ENCODE results near the gene ELK3. TPM values are rescaled to one million over a fixed set of nuclear protein-coding genes. Genes with fewer than 3 reads are reported as not detected.

Gene ELK3
- total and polyA plus RNA-seq, 2 of the 8 experiments (the other 6 are each of a cell fraction or from before 2014, with no cell fraction given), result 3.5 to 14.3 TPM

- Histone ChIP-seq H4K8ac (ENCODE audit: extremely low read depth, insufficient read depth, low read length) (no peak overlapping the region), H3K9ac (replicated peaks in 1 of 4; ENCODE audit: extremely low read depth in 1 of 4, low read depth in 3 of 4, low read length in 3 of 4) (no peak overlapping the region), H2AFZ (ENCODE audit: low read length) (no peak overlapping the region), H2BK5ac (ENCODE audit: low read depth, low read length) (no peak overlapping the region), H3K4me1 (replicated peaks in 1 of 4; ENCODE audit: control insufficient read depth in 3 of 4, insufficient read depth in 4 of 4, low read length in 3 of 4) (no peaks in the 10 kb centered on the region; a peak in 2 of 7 replicates), H3K27me3 (replicated peaks in 1 of 4; ENCODE audit: control insufficient read depth in 3 of 4, extremely low read depth in 1 of 4, insufficient read depth in 3 of 4, low read length in 3 of 4) (no peaks in the 10 kb centered on the region), H3K14ac (ENCODE audit: insufficient read length) (no peak overlapping the region), H3K4me2 (ENCODE audit: insufficient read depth in 1 of 2, low read depth in 2 of 2, low read length in 2 of 2) (no peak overlapping the region), H3K56ac (replicated peaks; ENCODE audit: insufficient read length, low read depth, low read length) (no peak overlapping the region), H3K18ac (ENCODE audit: extremely low read depth, low read length) (no peak overlapping the region; the same call in 1 of the 2 replicates), H4K91ac (replicated peaks; ENCODE audit: insufficient read length, low read length) (no peak overlapping the region), H3K4ac (replicated peaks; ENCODE audit: insufficient read length, low read depth, low read length) (no peak overlapping the region), H3K36me3 (ENCODE audit: control insufficient read depth in 2 of 4, insufficient read depth in 4 of 4, low read length in 3 of 4) (peaks cover 0 to 4% (median 0%) of the 10 kb centered on the region in 4 experiments; a peak in 1 of 8 replicates), H3K23ac (ENCODE audit: insufficient read length) (no peak overlapping the region), H2BK15ac (ENCODE audit: low read length) (no peak overlapping the region), H3K79me2 (ENCODE audit: control insufficient read depth in 1 of 2, insufficient read depth in 2 of 2, low read length in 2 of 2) (no peaks in the 10 kb centered on the region), H3K4me3 (ENCODE audit: extremely low read depth in 1 of 4, insufficient read depth in 2 of 4, low read depth in 3 of 4, low read length in 4 of 4) (no peak overlapping the region), H4K5ac (ENCODE audit: insufficient read length, low read depth, low read length) (no peak overlapping the region), H3K27ac (ENCODE audit: low read depth, low read length) (no peak overlapping the region), H2BK120ac (replicated peaks; ENCODE audit: low read depth, low read length) (no peak overlapping the region), H2BK20ac (ENCODE audit: low read length) (no peak overlapping the region), H2AK5ac (ENCODE audit: low read depth, low read length) (no peak overlapping the region), H4K20me1 (replicated peaks in 1 of 2; ENCODE audit: control insufficient read depth in 1 of 2, insufficient read depth in 2 of 2, low read length in 2 of 2) (no peaks in the 10 kb centered on the region), H3K79me1 (ENCODE audit: low read depth, low read length) (no peaks in the 10 kb centered on the region), H3K23me2 (ENCODE audit: low read depth, low read length) (no peaks in the 10 kb centered on the region), H2BK12ac (ENCODE audit: low read depth, low read length) (no peak overlapping the region), H3K9me3 (ENCODE audit: insufficient read depth in 2 of 2, low read depth in 1 of 2, low read length in 1 of 2) (no peaks in the 10 kb centered on the region)
- DNase-seq (ENCODE audit: low read depth in 1 of 2, low spot score in 2 of 2) (no peak), FAIRE-seq (no peak)
- POLR2A ChIA-PET (ENCODE audit: partially characterized antibody), result interaction anchor here (0.8 to 1.5 kb wide), 2 partner anchors 10 to 13 kb away, joined by 4 to 8 read pairs; no protein-coding TSS in a partner anchor
- 83% methylated on average over 2 of the region's 2 CpGs; no CpG with 5 or more reads in 1 of the 2 experiments for WGBS, 2 experiments (ENCODE audit: extremely low coverage in 1 of 2, insufficient coverage in 1 of 2, insufficient read length in 1 of 2, insufficient replicate concordance in 2 of 2, low coverage in 1 of 2, low lambda C conversion rate in 2 of 2, missing lambda C conversion rate in 1 of 2)
- CTCF ChIA-PET (ENCODE audit: partially characterized antibody), result interaction anchor here (0.6 to 1.7 kb wide), 4 partner anchors 12 to 97 kb away, joined by 3 to 4 read pairs (median 3); partner anchors contain the start of gene CDK17
- TF ChIP-seq, protein P1, sequence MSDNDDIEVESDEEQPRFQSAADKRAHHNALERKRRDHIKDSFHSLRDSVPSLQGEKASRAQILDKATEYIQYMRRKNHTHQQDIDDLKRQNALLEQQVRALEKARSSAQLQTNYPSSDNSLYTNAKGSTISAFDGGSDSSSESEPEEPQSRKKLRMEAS (IDR thresholded peaks at IDR 0.05), result no peak
- TF ChIP-seq KDM4A (IDR thresholded peaks at IDR 0.05; ENCODE audit: low read depth, low read length, severe bottlenecking), result no peak
- TF ChIP-seq SAP30 (IDR thresholded peaks at IDR 0.05; ENCODE audit: insufficient read depth, insufficient replicate concordance, low read length), result no peak
- no peak for TF ChIP-seq GTF2F1 (IDR thresholded peaks at IDR 0.05; ENCODE audit: borderline replicate concordance, low read depth, low read length)
- TF ChIP-seq CREB1 (IDR thresholded peaks at IDR 0.05), result no peak
- TF ChIP-seq NANOG (IDR thresholded peaks at IDR 0.05; ENCODE audit: insufficient read depth, low read depth, low read length, poor library complexity, severe bottlenecking), result no peak
- TF ChIP-seq RFX5 (IDR thresholded peaks at IDR 0.05; ENCODE audit: borderline replicate concordance, low read depth, low read length), result no peak
- no peak for TF ChIP-seq EZH2 (IDR thresholded peaks at IDR 0.05; ENCODE audit: low read depth, low read length, severe bottlenecking)
- no peak for TF ChIP-seq TBP (IDR thresholded peaks at IDR 0.05; ENCODE audit: low read depth, low read length)
- no peak for TF ChIP-seq EGR1 (IDR thresholded peaks at IDR 0.05; ENCODE audit: borderline replicate concordance, low read depth, low read length)
- TF ChIP-seq MAFK (IDR thresholded peaks at IDR 0.05; ENCODE audit: low read depth, low read length), result no peak
- TF ChIP-seq JUN (IDR thresholded peaks at IDR 0.05; ENCODE audit: low read depth, low read length), result no peak
- no peak for TF ChIP-seq RBBP5 (IDR thresholded peaks at IDR 0.05; ENCODE audit: borderline replicate concordance, low read depth, low read length)
Measured at GRCh38 chr12:96302687-96303310, 108.6 kb downstream of the ELK3 start.
